GM21526 (cell line): ENCODE measurements around the gene EYS.
"Not testable (repeated sequence)": the region's sequence is repeated elsewhere in the genome, so short reads cannot be mapped to it uniquely, and the experiment has no call there.

Source experiments
- ATAC-seq: cut with Tn5 transposase; IDR thresholded peaks from one replicate; pipeline ENCODE4 v1.9.1; 2021; ENCODE audit warnings: moderate library complexity; ENCODE audit not compliant: unreplicated experiment, low FRiP score

EYS gene

GRCh38 chr6:63817492-63818050 is 1889.5 kb downstream of the EYS start:
- ATAC-seq = no peak

GRCh38 chr6:63816982-63817436 is 1890.0 kb downstream of the EYS start:
- ATAC-seq = no peak

GRCh38 chr6:63816401-63816981 is 1890.5 kb downstream of the EYS start:
- no peak for ATAC-seq

- ATAC-seq = no peak
Measured at GRCh38 chr6:63814459-63814858, 1892.6 kb downstream of the EYS start.

GRCh38 chr6:63813566-63814120 is 1893.4 kb downstream of the EYS start:
- no peak for ATAC-seq

GRCh38 chr6:63808576-63808975 is 1898.5 kb downstream of the EYS start:
- ATAC-seq = no peak

GRCh38 chr6:63807056-63807455 is 1900.0 kb downstream of the EYS start:
- no peak for ATAC-seq

GRCh38 chr6:63806573-63806913 is 1900.5 kb downstream of the EYS start:
- ATAC-seq = no peak

GRCh38 chr6:63805808-63806572 is 1901.0 kb downstream of the EYS start:
- ATAC-seq = no peak

GRCh38 chr6:63805345-63805744 is 1901.7 kb downstream of the EYS start:
- ATAC-seq = no peak

- ATAC-seq = no peak
Measured at GRCh38 chr6:63804381-63804956, 1902.6 kb downstream of the EYS start.

- ATAC-seq = no peak
Measured at GRCh38 chr6:63803371-63803770, 1903.7 kb downstream of the EYS start.

GRCh38 chr6:63802606-63803206 is 1904.3 kb downstream of the EYS start:
- no peak for ATAC-seq

GRCh38 chr6:63800386-63800785 is 1906.6 kb downstream of the EYS start:
- not testable (repeated sequence) for ATAC-seq

- ATAC-seq = no peak
Measured at GRCh38 chr6:63799813-63800212, 1907.2 kb downstream of the EYS start.

- ATAC-seq = no peak
Measured at GRCh38 chr6:63799313-63799712, 1907.7 kb downstream of the EYS start.

- ATAC-seq = no peak
Measured at GRCh38 chr6:63798378-63798777, 1908.6 kb downstream of the EYS start.

- no peak for ATAC-seq
Measured at GRCh38 chr6:63797721-63798120, 1909.3 kb downstream of the EYS start.

- no peak for ATAC-seq
Measured at GRCh38 chr6:63795826-63796225, 1911.2 kb downstream of the EYS start.

GRCh38 chr6:63795006-63795405 is 1912.0 kb downstream of the EYS start:
- no peak for ATAC-seq
